Measurements from ENCODE around the gene ACER3. TPM values are rescaled to one million over a fixed set of nuclear protein-coding genes. Genes with fewer than 3 reads are reported as not detected.

The ACER3 gene
- total RNA-seq, 2 donors from 2014 or later: 18.5 to 23.2 TPM

DNA sequence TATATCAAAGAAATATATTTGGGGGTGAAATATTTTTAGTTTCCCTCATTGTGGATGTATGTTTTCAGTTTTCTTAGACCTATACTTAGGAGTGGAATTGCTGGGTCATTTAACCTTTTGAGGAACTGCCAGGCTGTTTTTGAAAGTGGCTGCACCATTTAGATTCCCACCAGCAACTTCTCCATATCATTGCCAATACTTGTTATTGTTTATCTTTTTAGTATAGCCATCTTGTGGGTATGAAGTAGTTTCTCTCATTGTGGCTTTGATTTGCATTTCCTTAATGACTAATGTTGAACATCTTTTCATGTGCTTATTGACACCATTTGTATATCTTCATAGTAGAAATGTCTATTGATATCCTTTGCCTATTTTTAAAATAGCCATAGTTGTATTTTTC lies 111.3 kb downstream of the ACER3 start:
- H3K36me3 Mint-ChIP-seq (ENCODE audit: low read depth): peaks cover 14% of the 10 kb centered on the region
- TF ChIP-seq, protein P1, sequence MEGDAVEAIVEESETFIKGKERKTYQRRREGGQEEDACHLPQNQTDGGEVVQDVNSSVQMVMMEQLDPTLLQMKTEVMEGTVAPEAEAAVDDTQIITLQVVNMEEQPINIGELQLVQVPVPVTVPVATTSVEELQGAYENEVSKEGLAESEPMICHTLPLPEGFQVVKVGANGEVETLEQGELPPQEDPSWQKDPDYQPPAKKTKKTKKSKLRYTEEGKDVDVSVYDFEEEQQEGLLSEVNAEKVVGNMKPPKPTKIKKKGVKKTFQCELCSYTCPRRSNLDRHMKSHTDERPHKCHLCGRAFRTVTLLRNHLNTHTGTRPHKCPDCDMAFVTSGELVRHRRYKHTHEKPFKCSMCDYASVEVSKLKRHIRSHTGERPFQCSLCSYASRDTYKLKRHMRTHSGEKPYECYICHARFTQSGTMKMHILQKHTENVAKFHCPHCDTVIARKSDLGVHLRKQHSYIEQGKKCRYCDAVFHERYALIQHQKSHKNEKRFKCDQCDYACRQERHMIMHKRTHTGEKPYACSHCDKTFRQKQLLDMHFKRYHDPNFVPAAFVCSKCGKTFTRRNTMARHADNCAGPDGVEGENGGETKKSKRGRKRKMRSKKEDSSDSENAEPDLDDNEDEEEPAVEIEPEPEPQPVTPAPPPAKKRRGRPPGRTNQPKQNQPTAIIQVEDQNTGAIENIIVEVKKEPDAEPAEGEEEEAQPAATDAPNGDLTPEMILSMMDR (conservative IDR thresholded peaks at IDR 0.05): no peak
- no peaks in the 10 kb centered on the region for H3K27me3 ChIP-seq (ENCODE audit: control insufficient read depth, insufficient read depth, low read length, poor library complexity, severe bottlenecking)
- H3K9ac ChIP-seq (ENCODE audit: extremely low read depth, low read length, poor library complexity, severe bottlenecking): no peak overlapping the region
- no peak overlapping the region for H3K27ac Mint-ChIP-seq
- DNase-seq: no peak
- H3K4me1 Mint-ChIP-seq: no peaks in the 10 kb centered on the region
- peaks cover 16% of the 10 kb centered on the region for H3K9me3 Mint-ChIP-seq
- no peak overlapping the region for H3K27ac ChIP-seq (ENCODE audit: low read depth, low read length)
- H3K27me3 Mint-ChIP-seq (ENCODE audit: insufficient read depth): no peaks in the 10 kb centered on the region
- H3K4me1 ChIP-seq (ENCODE audit: control insufficient read depth, insufficient read depth, low read length): no peaks in the 10 kb centered on the region
- no peak overlapping the region for H3K4me3 ChIP-seq (ENCODE audit: low read length)
- H3K9me3 ChIP-seq (ENCODE audit: control insufficient read depth, low read length): peaks cover 17% of the 10 kb centered on the region
- H3K4me3 Mint-ChIP-seq: no peak overlapping the region
- no peaks in the 10 kb centered on the region for H3K36me3 ChIP-seq (ENCODE audit: control insufficient read depth, insufficient read depth, low read length)

DNA sequence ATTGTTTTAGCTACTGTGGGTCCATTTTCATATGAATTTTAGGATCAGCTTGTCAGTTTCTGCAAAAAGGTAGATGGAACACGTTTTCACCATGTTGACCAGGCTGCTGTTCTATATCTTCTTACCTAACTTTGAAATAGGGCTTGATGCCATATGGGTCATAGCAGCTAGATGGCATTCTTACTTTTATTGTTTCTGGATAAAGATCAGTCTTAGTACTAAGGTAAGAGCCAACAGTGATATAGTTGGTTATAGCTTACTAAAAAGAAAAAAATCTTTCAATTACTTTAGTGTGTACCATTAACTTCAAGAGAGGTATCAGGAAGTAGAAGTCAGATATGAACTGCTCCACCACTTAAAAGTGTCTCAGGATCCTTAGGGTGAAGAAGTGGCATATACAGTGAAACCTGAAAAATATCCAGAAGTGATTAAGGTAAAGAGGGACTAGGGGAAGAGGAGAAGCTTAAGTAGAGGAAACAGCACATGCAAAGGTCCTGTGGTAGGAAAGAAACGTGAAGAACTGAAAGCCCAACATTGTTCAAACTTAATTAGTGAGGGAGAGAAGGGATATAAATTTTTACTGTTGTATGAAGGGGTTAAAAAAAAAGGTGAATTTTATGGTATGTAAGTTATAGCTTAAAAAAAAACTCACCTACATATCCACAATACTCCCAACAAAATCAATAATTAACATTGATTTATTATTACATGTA lies 113.6 kb downstream of the ACER3 start:
- Histone ChIP-seq H3K36me3 (ENCODE audit: control insufficient read depth, insufficient read depth, low read length) (no peaks in the 10 kb centered on the region), H3K9me3 (ENCODE audit: control insufficient read depth, low read length) (peaks cover 23% of the 10 kb centered on the region), H3K4me3 (ENCODE audit: low read length) (no peak overlapping the region), H3K27me3 (ENCODE audit: control insufficient read depth, insufficient read depth, low read length, poor library complexity, severe bottlenecking) (no peaks in the 10 kb centered on the region), H3K4me1 (ENCODE audit: control insufficient read depth, insufficient read depth, low read length) (no peaks in the 10 kb centered on the region), H3K27ac (ENCODE audit: low read depth, low read length) (no peak overlapping the region), H3K9ac (ENCODE audit: extremely low read depth, low read length, poor library complexity, severe bottlenecking) (no peak overlapping the region)
- no peaks in the 10 kb centered on the region for H3K27me3 Mint-ChIP-seq (ENCODE audit: insufficient read depth)
- no peak overlapping the region for H3K4me3 Mint-ChIP-seq
- TF ChIP-seq, protein P1 (conservative IDR thresholded peaks at IDR 0.05): no peak
- H3K27ac Mint-ChIP-seq: no peak overlapping the region
- 36 to 40% methylated on average over 2 of the region's 2 CpGs for WGBS, 2 experiments (ENCODE audit: insufficient coverage in 1 of 2, insufficient read length in 1 of 2)
- DNase-seq: no peak
- peaks cover 14% of the 10 kb centered on the region for H3K36me3 Mint-ChIP-seq (ENCODE audit: low read depth)
- peaks cover 14% of the 10 kb centered on the region for H3K9me3 Mint-ChIP-seq
- no peaks in the 10 kb centered on the region for H3K4me1 Mint-ChIP-seq

DNA sequence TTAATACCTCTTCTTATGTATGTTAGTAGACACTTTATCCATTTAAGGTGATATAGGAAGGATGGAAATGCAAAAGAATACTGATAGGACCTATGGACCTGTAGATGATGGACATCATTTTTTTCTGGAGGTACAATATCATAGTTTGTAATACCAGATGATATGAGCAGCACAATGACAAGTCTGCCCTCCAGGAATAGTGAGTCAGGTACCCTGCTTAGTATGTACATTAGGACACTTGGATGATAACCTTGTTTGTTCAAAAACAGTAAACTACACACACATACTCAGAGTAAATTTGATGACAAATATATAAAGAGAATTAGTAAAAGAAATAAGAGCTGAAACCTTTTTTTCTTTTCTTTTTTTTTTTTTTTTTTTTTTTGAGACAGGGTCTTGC lies 114.8 kb downstream of the ACER3 start:
- Mint-ChIP-seq H3K27me3 (ENCODE audit: insufficient read depth) (no peaks in the 10 kb centered on the region), H3K27ac (no peak overlapping the region), H3K36me3 (ENCODE audit: low read depth) (peaks cover 14% of the 10 kb centered on the region), H3K4me3 (no peak overlapping the region), H3K4me1 (no peaks in the 10 kb centered on the region), H3K9me3 (peaks cover 13% of the 10 kb centered on the region)
- TF ChIP-seq, protein P1 (conservative IDR thresholded peaks at IDR 0.05): no peak
- Histone ChIP-seq H3K9me3 (ENCODE audit: control insufficient read depth, low read length) (peaks cover 18% of the 10 kb centered on the region), H3K27me3 (ENCODE audit: control insufficient read depth, insufficient read depth, low read length, poor library complexity, severe bottlenecking) (no peaks in the 10 kb centered on the region), H3K36me3 (ENCODE audit: control insufficient read depth, insufficient read depth, low read length) (no peaks in the 10 kb centered on the region), H3K27ac (ENCODE audit: low read depth, low read length) (no peak overlapping the region), H3K4me1 (ENCODE audit: control insufficient read depth, insufficient read depth, low read length) (no peaks in the 10 kb centered on the region), H3K4me3 (ENCODE audit: low read length) (no peak overlapping the region), H3K9ac (ENCODE audit: extremely low read depth, low read length, poor library complexity, severe bottlenecking) (no peak overlapping the region)
- DNase-seq: no peak

Data from endodermal cell (in vitro differentiated cells).